ENCODE results near the gene WDR81. TPM values are rescaled to one million over a fixed set of nuclear protein-coding genes. Genes with fewer than 3 reads are reported as not detected.

Gene WDR81
- total and polyA plus RNA-seq, 10 of the 15 experiments (the other 5 are each of a cell fraction or from before 2014, with no cell fraction given), result 0.13 to 22.4 (median 7.3) TPM; not detected in 1

DNA sequence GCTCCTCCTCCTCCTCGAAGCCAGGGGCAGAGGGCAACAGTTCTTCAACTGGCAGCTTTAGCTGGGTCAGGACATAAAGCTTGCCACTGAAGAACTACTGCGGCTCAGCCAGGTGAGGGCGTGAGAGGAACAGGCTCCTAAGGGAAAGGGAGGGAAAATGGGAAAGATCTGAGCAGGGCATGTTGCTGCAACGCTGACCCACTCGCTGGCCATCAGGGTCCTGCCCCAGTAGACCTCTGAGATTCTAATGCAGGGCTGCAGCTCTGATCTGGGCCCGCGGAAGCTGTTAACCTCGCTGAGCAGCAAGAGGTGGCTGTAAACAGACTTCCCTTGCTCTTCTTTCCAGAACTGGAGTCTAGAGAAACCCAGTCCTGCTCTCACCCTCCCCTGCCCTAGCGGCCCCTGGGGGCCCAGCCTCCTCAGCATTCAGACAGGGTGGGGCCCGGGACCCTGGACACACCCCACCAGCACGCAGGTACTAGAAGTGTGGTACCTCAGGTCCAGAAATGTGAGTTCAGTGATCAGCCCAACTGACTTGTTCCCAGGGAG lies 10.6 kb upstream of the WDR81 start:
- ChIA-PET SMC1A (ENCODE audit: uncharacterized antibody, unreplicated experiment) (interaction anchor here (0.7 to 1.5 kb wide), 3 partner anchors 10 to 151 kb away, joined by 3 to 4 read pairs (median 3); no protein-coding TSS in a partner anchor), RAD21 (ENCODE audit: unreplicated experiment) (interaction anchor here (0.9 to 1.9 kb wide), 5 partner anchors 30 to 151 kb away, joined by 3 to 8 read pairs (median 4); no protein-coding TSS in a partner anchor), POLR2A (interaction anchor here (0.5 to 0.6 kb wide), 2 partner anchors 10 to 18 kb away, joined by 3 read pairs; no protein-coding TSS in a partner anchor), CTCF (interaction anchor here (0.7 to 11.0 kb wide), 11 partner anchors 9 to 152 kb away, joined by 3 to 232 read pairs (median 4); partner anchors contain the start of genes RILP and RPA1)
- Histone ChIP-seq H3K4me1 (ENCODE audit: control insufficient read depth, insufficient read depth, low read length) (peaks cover 4% of the 10 kb centered on the region), H3K79me2 (ENCODE audit: control insufficient read depth, insufficient read depth, low read length) (peaks cover 7% of the 10 kb centered on the region), H4K20me1 (ENCODE audit: control insufficient read depth, insufficient read depth) (no peaks in the 10 kb centered on the region), H3K27me3 (replicated peaks in 1 of 2; ENCODE audit: control insufficient read depth in 2 of 2, insufficient read depth in 2 of 2, low read length in 1 of 2) (peaks cover 0 to 3% of the 10 kb centered on the region in 2 experiments; a peak in 1 of 4 replicates), H3K9me3 (replicated peaks; ENCODE audit: control insufficient read depth, insufficient read depth, low read length) (no peaks in the 10 kb centered on the region), H3K4me2 (ENCODE audit: control insufficient read depth, insufficient read depth) (peak overlapping the region; percentile 90), H3K36me3 (ENCODE audit: control insufficient read depth in 2 of 2, insufficient read depth in 2 of 2, low read length in 1 of 2) (peaks cover 0 to 7% of the 10 kb centered on the region in 2 experiments; a peak in 2 of 4 replicates), H3K9ac (ENCODE audit: control insufficient read depth, insufficient read depth, low read length) (no peak overlapping the region), H2AFZ (ENCODE audit: control insufficient read depth, low read depth, low read length) (no peak overlapping the region), H3K27ac (ENCODE audit: control insufficient read depth, insufficient read depth) (no peak overlapping the region), H3K4me3 (no peak overlapping the region)
- FAIRE-seq (peak; percentile 44), DNase-seq (ENCODE audit: low read depth, low spot score) (no peak), ATAC-seq (no peak)
- in situ Hi-C loops (cut with MboI), result no loop called here
- no peak for TF ChIP-seq CHD4 (IDR thresholded peaks at IDR 0.05)
- no peak for TF ChIP-seq HDGF (IDR thresholded peaks at IDR 0.05)
- peak; percentile 40 to 53 (median 50); a peak in 5 of 6 replicates for TF ChIP-seq CTCF (IDR thresholded peaks at IDR 0.05 in 2 of 3, conservative IDR thresholded peaks at IDR 0.05 in 1 of 3; ENCODE audit: control insufficient read depth in 2 of 3, extremely low read depth in 1 of 3, insufficient read depth in 1 of 3, low read depth in 3 of 3, low read length in 3 of 3)
- peak; percentile 55 for TF ChIP-seq RAD21 (IDR thresholded peaks at IDR 0.05; ENCODE audit: insufficient read depth, low read depth, low read length)
- TF ChIP-seq GABPA (IDR thresholded peaks at IDR 0.05; ENCODE audit: low read depth), result no peak
- TF ChIP-seq IKZF1 (conservative IDR thresholded peaks at IDR 0.05), result 0 out of 2 replicates have a peak, but pooled peaks have one; percentile 19
- TF ChIP-seq SMC3 (IDR thresholded peaks at IDR 0.05; ENCODE audit: borderline replicate concordance, low read length), result peak; percentile 12; the same call in 1 of the 2 replicates
- WGBS (ENCODE audit: insufficient coverage, insufficient replicate concordance, low lambda C conversion rate, missing lambda C conversion rate), result 65% methylated on average over 11 of the region's 11 CpGs
- no TSS peak for BruUV-seq (replicated peaks)
- intact Hi-C loops (cut with micrococcal nuclease; ENCODE audit: unreplicated experiment), result no loop called here

Data from GM12878 (cell line).